HepG2 (cell line): ENCODE measurements around the gene RAET1E. TPM values are rescaled to one million over a fixed set of nuclear protein-coding genes. Genes with fewer than 3 reads are reported as not detected.

Source experiments
- ARID2 ChIP-seq: sonication (generic); formaldehyde crosslinking; IDR thresholded peaks from 2 replicates; pipeline ENCODE4 v1.8.1; 2022; ENCODE audit warnings: mild to moderate bottlenecking, missing genetic modification reagents, borderline replicate concordance
- ATM ChIP-seq: fragments of 450-650 bp; IDR thresholded peaks from 2 replicates; pipeline ENCODE4 v1.7.1; 2017; ENCODE audit warnings: mild to moderate bottlenecking, borderline replicate concordance
- ETV6 ChIP-seq: sonication (generic); formaldehyde crosslinking; conservative IDR thresholded peaks from 2 replicates; pipeline ENCODE4 v1.4.0; 2020; ENCODE audit warnings: missing genetic modification reagents
- FIP1L1 ChIP-seq: fragments of 200-400 bp; formaldehyde crosslinking; IDR thresholded peaks from 2 replicates; pipeline ENCODE4 v1.6.1; 2018; ENCODE audit warnings: low read depth, mild to moderate bottlenecking, low read length, moderate library complexity, borderline replicate concordance; ENCODE audit not compliant: insufficient read depth
- GATA4 ChIP-seq: sonication (generic); IDR thresholded peaks from 2 replicates; pipeline ENCODE4 v1.6.1; 2016; ENCODE audit warnings: antibody characterized with exemption, low read depth, borderline replicate concordance
- GATAD1 ChIP-seq: IDR thresholded peaks from 2 replicates; pipeline ENCODE4 v1.6.1; 2016; ENCODE audit warnings: missing genetic modification reagents, missing compliant biosample characterization
- HMGA1 ChIP-seq: sonication (generic); formaldehyde crosslinking; conservative IDR thresholded peaks from 2 replicates; pipeline ENCODE4 v1.4.0; 2020; ENCODE audit warnings: missing genetic modification reagents
- HOXA7 ChIP-seq: sonication (generic); formaldehyde crosslinking; IDR thresholded peaks from 2 replicates; pipeline ENCODE4 v1.8.1; 2022; ENCODE audit warnings: mild to moderate bottlenecking, missing genetic modification reagents, moderate library complexity
- NR1H2 ChIP-seq: sonication (generic); formaldehyde crosslinking; IDR thresholded peaks from 2 replicates; pipeline ENCODE4 v1.8.1; 2022; ENCODE audit warnings: low read depth, missing genetic modification reagents, borderline replicate concordance
- NR2C2 ChIP-seq: sonication (generic); formaldehyde crosslinking; IDR thresholded peaks from 2 replicates; pipeline ENCODE4 v1.4.0; 2020; ENCODE audit warnings: missing genetic modification reagents, mild to moderate bottlenecking, moderate library complexity, borderline replicate concordance
- RBAK ChIP-seq: sonication (generic); formaldehyde crosslinking; IDR thresholded peaks from 2 replicates; pipeline ENCODE4 v1.5.1; 2020; ENCODE audit warnings: mild to moderate bottlenecking, missing genetic modification reagents
- SMAD9 ChIP-seq: sonication (generic); formaldehyde crosslinking; IDR thresholded peaks from 2 replicates; pipeline ENCODE4 v1.5.1; 2020; ENCODE audit warnings: mild to moderate bottlenecking, missing genetic modification reagents
- TBL1XR1 ChIP-seq: fragments of 150-350 bp; IDR thresholded peaks from 2 replicates; pipeline ENCODE4 v1.6.1; 2014; ENCODE audit warnings: borderline replicate concordance, low read length; ENCODE audit not compliant: partially characterized antibody
- ZBTB39 ChIP-seq: sonication (generic); formaldehyde crosslinking; IDR thresholded peaks from 2 replicates; pipeline ENCODE4 v1.5.0; 2020; ENCODE audit warnings: missing genetic modification reagents
- ZBTB8A ChIP-seq: sonication (generic); formaldehyde crosslinking; IDR thresholded peaks from 2 replicates; pipeline ENCODE4 v1.4.0; 2020; ENCODE audit warnings: mild to moderate bottlenecking, low read depth, missing genetic modification reagents, borderline replicate concordance
- ZNF143 ChIP-seq: sonication (generic); formaldehyde crosslinking; IDR thresholded peaks from 2 replicates; pipeline ENCODE4 v1.4.0; 2020; ENCODE audit warnings: missing genetic modification reagents
- ZNF343 ChIP-seq: sonication (generic); formaldehyde crosslinking; IDR thresholded peaks from 2 replicates; pipeline ENCODE4 v1.4.0; 2020; ENCODE audit warnings: mild to moderate bottlenecking, missing genetic modification reagents
- ZNF430 ChIP-seq: sonication (generic); formaldehyde crosslinking; IDR thresholded peaks from 2 replicates; pipeline ENCODE4 v1.9.0; 2021; ENCODE audit warnings: mild to moderate bottlenecking, missing genetic modification reagents
- ZNF441 ChIP-seq: sonication (generic); formaldehyde crosslinking; IDR thresholded peaks from 2 replicates; pipeline ENCODE4 v1.7.0; 2021; ENCODE audit warnings: missing genetic modification reagents, borderline replicate concordance
- ZNF460 ChIP-seq: sonication (generic); formaldehyde crosslinking; IDR thresholded peaks from 2 replicates; pipeline ENCODE4 v1.5.1; 2020; ENCODE audit warnings: missing genetic modification reagents, mild to moderate bottlenecking, borderline replicate concordance
- ZNF543 ChIP-seq: sonication (generic); formaldehyde crosslinking; IDR thresholded peaks from 2 replicates; pipeline ENCODE4 v1.4.0; 2020; ENCODE audit warnings: mild to moderate bottlenecking, missing genetic modification reagents
- ZNF572 ChIP-seq: sonication (generic); formaldehyde crosslinking; IDR thresholded peaks from 2 replicates; pipeline ENCODE4 v1.5.1; 2020; ENCODE audit warnings: mild to moderate bottlenecking, missing genetic modification reagents
- ZNF691 ChIP-seq: sonication (generic); formaldehyde crosslinking; IDR thresholded peaks from 2 replicates; pipeline ENCODE4 v1.4.0; 2020; ENCODE audit warnings: missing genetic modification reagents, low read depth, mild to moderate bottlenecking, borderline replicate concordance
- polyA plus RNA-seq, 8 experiments: library from polyadenylated mRNA; depleted of rRNA in 3 of 8; stranded (reverse) in 7 of 8; unstranded in 1 of 8; fragments of >200 nt; fragmentation: Illumina TruSeq in 4 of 8; extraction: Trizol in 4 of 8; gene quantifications; 2 replicates each; pipeline versions ENCODE4 v1.2.1 to v1.2.3, GENCODE V29; 2011 to 2016; ENCODE audit warnings: low read depth in 4 of 8, missing spikeins in 1 of 8, mixed read lengths in 1 of 8; ENCODE audit not compliant: insufficient read depth in 1 of 8
- total RNA-seq, 5 experiments: library from RNA; depleted of rRNA; stranded (reverse); fragments of >200 nt; fragmentation: Illumina TruSeq; extraction: Trizol; gene quantifications; 2 replicates each; pipeline ENCODE4 v1.2.3, GENCODE V29; 2016; ENCODE audit warnings: low read depth in 1 of 5
- TF ChIP-seq, protein P1 (sequence below): sonication (generic); formaldehyde crosslinking; IDR thresholded peaks from 2 replicates; pipeline ENCODE4 v1.8.1; 2023; ENCODE audit warnings: mild to moderate bottlenecking, moderate library complexity, missing genetic modification reagents
- TF ChIP-seq, protein P2 (sequence below): IDR thresholded peaks from 2 replicates; pipeline ENCODE4 v1.6.1; 2018; ENCODE audit warnings: missing genetic modification reagents, mild to moderate bottlenecking, missing compliant biosample characterization

Gene RAET1E
- total and polyA plus RNA-seq, 2 of the 13 experiments (the other 11 are each of a cell fraction or from before 2014, with no cell fraction given) = not detected

GRCh38 chr6:149860834-149861602 is 36.9 kb downstream of the RAET1E start (continued):
- TF ChIP-seq ZNF691 (CRISPR knock-in tag) = no peak
- no peak for TF ChIP-seq NR1H2 (CRISPR knock-in tag)
- TF ChIP-seq, protein P1, sequence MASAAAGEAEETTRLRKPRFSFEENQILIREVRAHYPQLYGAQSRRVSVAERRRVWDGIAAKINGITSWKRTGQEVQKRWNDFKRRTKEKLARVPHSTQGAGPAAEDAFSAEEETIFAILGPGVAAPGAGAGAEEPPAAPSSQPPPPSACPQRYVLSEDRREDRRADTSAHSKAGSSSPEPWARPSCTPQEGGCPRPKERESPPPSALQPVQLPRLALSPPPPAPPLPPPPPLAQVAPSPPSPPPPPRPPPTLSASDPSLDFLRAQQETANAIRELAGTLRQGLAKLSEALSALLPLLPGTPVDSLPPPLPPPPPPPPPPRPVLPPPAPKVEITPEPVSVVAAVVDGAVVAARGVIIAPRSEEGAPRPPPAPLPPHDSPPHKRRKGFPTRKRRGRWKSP (CRISPR knock-in tag) = peak; percentile 35
- TF ChIP-seq RBAK (CRISPR knock-in tag) = no peak
- TF ChIP-seq GATA4 = 0 out of 2 replicates have a peak, but pooled peaks have one; percentile 45
- peak; percentile 9; the same call in 1 of the 2 replicates for TF ChIP-seq ZNF460
- TF ChIP-seq NR2C2 = no peak; the same call in 1 of the 2 replicates
- peak; percentile 63; the same call in 1 of the 2 replicates for TF ChIP-seq SMAD9
- no peak for TF ChIP-seq FIP1L1
- peak; percentile 82 for TF ChIP-seq GATAD1 (CRISPR knock-in tag)
- TF ChIP-seq ETV6 (CRISPR knock-in tag) = no peak
- TF ChIP-seq HMGA1 (CRISPR knock-in tag) = no peak
- TF ChIP-seq ZNF572 = no peak
- TF ChIP-seq ZNF343 = no peak
- TF ChIP-seq TBL1XR1 = peak; percentile 46
- no peak for TF ChIP-seq ZBTB39 (CRISPR knock-in tag)
- TF ChIP-seq, protein P2, sequence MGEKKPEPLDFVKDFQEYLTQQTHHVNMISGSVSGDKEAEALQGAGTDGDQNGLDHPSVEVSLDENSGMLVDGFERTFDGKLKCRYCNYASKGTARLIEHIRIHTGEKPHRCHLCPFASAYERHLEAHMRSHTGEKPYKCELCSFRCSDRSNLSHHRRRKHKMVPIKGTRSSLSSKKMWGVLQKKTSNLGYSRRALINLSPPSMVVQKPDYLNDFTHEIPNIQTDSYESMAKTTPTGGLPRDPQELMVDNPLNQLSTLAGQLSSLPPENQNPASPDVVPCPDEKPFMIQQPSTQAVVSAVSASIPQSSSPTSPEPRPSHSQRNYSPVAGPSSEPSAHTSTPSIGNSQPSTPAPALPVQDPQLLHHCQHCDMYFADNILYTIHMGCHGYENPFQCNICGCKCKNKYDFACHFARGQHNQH (CRISPR knock-in tag) = peak; percentile 85; the same call in 1 of the 2 replicates
- no peak for TF ChIP-seq HOXA7 (CRISPR knock-in tag)
- TF ChIP-seq ZNF441 (CRISPR knock-in tag) = no peak
- 0 out of 2 replicates have a peak, but pooled peaks have one; percentile 28 for TF ChIP-seq ZNF543 (CRISPR knock-in tag)
- TF ChIP-seq ZNF143 (CRISPR knock-in tag) = peak; percentile 12; the same call in 1 of the 2 replicates
- TF ChIP-seq ATM = no peak
- TF ChIP-seq ARID2 (CRISPR knock-in tag) = no peak
- peak; percentile 78; the same call in 1 of the 2 replicates for TF ChIP-seq ZNF430
- no peak for TF ChIP-seq ZBTB8A (CRISPR knock-in tag)
